ENCODE results near the gene SERPINA1.

- no peak for TF ChIP-seq CTCF (conservative IDR thresholded peaks at IDR 0.05)
- TF ChIP-seq EZH2 (IDR thresholded peaks at IDR 0.05; ENCODE audit: low read depth): no peak
Observed at GRCh38 chr14:94330432-94330831, 58.0 kb downstream of the SERPINA1 start.

Data from PC-9 (cell line).